ENCODE data around the gene GOLGA8K. TPM values are rescaled to one million over a fixed set of nuclear protein-coding genes. Genes with fewer than 3 reads are reported as not detected.
"Not testable (repeated sequence)": the region's sequence is repeated elsewhere in the genome, so short reads cannot be mapped to it uniquely, and the experiment has no call there.

The GOLGA8K gene, protein sequence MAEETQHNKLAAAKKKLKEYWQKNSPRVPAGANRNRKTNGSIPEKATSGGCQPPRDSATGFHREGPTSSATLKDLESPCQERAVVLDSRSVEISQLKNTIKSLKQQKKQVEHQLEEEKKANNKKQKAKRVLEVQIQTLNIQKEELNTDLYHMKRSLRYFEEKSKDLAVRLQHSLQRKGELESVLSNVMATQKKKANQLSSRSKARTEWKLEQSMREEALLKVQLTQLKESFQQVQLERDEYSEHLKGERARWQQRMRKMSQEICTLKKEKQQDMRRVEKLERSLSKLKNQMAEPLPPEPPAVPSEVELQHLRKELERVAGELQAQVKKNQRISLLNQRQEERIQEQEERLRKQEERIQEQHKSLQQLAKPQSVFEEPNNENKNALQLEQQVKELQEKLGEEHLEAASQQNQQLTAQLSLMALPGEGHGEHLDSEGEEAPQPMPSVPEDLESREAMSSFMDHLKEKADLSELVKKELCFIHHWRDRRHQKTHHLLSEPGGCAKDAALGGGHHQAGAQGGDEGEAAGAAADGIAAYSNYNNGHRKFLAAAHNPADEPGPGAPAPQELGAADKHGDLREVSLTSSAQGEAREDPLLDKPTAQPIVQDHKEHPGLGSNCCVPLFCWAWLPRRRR
- total RNA-seq = under 1 TPM in 1 of 2 donors, not detected in 1; 0.78 TPM

DNA sequence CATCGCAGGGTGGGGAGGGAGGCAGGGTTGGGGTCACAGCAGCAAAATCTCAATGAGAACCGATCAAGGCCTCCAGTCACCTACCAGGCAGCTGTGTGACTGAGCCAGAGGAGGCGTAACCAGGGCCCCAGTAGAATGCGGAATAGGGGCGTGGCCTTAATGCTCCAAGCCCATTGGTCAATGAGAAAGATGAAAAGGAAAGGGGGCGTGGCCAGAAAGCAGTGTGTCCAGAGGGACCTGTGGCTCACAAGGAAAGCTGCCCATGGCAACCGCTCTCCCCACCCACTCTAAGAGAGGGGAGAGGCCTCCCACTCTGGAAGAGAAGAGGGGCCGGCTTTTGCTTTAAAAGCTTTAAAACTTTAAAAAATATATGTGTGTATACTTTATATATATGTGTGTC is at the start of gene GOLGA8K:
Gene GOLGA8K (minus strand): TSS at position 101 of the 400 bp plus-strand sequence. CDS start 98 bp downstream, at position 3.
- WGBS, 2 donors = no CpG with 5 or more reads among the region's 8 CpGs

DNA sequence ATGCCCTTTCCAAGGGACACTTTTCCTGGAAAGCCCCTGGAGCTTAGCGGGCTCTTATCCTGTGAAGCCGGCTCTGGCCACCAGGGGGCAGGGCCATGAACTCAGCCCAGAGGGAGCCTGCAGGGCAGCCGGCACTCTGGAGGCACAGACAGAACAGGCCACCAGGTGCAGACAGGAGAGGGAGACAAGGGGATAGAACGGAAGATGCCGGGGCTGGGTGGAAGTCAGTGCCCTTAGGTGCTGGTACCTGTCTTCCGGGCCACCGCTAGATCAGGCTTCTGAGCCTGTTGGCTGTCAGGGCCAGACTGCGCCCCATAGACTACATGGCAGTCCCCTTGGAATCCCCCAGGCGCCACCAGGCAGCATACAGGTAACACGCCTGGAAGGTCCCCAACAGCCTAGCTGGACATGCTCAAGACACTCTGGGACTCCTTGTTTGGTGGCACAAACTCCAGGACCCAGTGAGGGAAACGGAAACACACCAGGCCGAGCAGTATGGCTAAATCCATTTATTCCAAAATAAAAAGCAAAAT is 37.4 kb upstream of the GOLGA8K start:
- H3K36me3 ChIP-seq (replicated peaks in 1 of 2; ENCODE audit: insufficient read depth in 1 of 2, low read depth in 2 of 2); DNase-seq; H3K9me3 ChIP-seq; H3K27me3 ChIP-seq; H3K4me3 ChIP-seq; intact Hi-C loops (cut with DNase I); H3K4me1 ChIP-seq; H3K27ac ChIP-seq: not testable (repeated sequence)
- peak; percentile 62 for ATAC-seq
- WGBS, 2 donors = 5% methylated on average over 4 of the region's 12 CpGs; no CpG with 5 or more reads in 1 of the 2 donors

More for the DNA sequence above, at the start of gene GOLGA8K:
- H3K27ac ChIP-seq; H3K4me1 ChIP-seq; H3K36me3 ChIP-seq (replicated peaks in 1 of 2; ENCODE audit: insufficient read depth in 1 of 2, low read depth in 2 of 2); DNase-seq; H3K27me3 ChIP-seq; H3K9me3 ChIP-seq; ATAC-seq; intact Hi-C loops (cut with DNase I); H3K4me3 ChIP-seq: not testable (repeated sequence)

DNA sequence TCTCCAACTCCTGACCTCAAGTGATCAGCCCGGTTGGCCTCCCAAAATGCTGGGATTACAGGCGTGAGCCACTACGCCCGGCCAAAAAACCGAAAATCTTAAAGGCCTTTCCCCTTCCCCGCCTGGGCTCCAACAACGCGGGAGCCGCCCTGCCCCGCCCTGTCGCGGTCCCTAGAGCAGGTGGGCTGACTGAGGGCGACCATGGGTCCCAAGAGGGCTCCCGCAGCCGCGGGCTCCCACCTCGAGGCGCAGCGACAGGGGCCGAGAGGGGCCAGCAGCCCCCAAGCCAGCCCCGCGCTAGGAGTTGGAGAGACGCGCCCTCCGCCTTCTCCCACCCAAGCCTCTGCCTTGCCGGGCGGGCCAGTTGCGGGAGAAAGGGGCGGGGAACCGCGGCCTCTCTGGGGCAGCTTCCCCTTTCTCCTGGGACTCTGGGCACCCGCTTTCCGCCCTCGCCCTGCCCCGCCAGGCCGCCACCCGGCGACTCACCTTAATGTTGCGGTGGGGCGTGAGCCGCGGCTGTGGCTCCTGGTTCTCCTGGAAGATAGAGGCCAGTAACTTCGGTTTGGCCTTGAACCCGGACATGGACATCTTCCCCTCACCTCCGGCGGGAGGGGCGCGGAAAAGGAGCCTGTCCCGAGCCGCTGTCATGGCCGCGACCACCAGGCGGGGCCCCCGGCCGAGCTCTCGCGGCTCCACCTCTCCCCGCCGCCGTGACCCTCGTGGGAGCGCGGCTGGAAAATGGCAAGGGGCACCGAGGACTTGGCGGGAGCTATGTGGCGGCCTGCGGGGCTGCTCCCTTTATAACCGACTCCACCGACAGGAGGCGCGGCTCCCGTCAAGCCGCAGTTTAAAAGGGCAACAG is 31.2 kb upstream of the GOLGA8K start:
- H3K9me3 ChIP-seq; H3K36me3 ChIP-seq (replicated peaks in 1 of 2; ENCODE audit: insufficient read depth in 1 of 2, low read depth in 2 of 2); H3K27me3 ChIP-seq; H3K4me3 ChIP-seq; intact Hi-C loops (cut with DNase I); H3K4me1 ChIP-seq; H3K27ac ChIP-seq; DNase-seq: not testable (repeated sequence)
- ATAC-seq = peak; percentile 74
- no CpG with 5 or more reads among the region's 73 CpGs for WGBS, 2 donors

DNA sequence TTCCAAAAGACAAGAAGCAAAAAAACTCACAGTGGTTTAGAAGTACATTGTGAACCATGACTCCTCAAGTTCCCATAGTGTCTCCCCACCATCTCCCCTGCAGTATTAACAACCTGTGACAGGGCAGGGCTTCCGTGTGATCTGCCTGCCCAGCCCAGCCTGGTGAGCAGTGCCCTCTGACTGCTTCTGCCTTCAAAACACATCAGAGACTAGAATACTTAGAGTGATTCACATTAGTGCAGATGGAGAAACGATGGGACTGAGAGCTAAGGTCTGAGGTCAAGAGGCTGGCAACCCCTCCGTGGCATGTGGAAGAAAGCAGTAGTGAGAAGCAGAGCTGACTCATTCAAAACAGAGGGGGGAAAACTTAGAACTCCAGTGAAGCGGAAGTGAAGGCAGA is 24.5 kb upstream of the GOLGA8K start:
- H3K27me3 ChIP-seq; ATAC-seq; H3K4me1 ChIP-seq; DNase-seq; H3K4me3 ChIP-seq; H3K27ac ChIP-seq; H3K9me3 ChIP-seq; intact Hi-C loops (cut with DNase I); H3K36me3 ChIP-seq (replicated peaks in 1 of 2; ENCODE audit: insufficient read depth in 1 of 2, low read depth in 2 of 2): not testable (repeated sequence)
- 30 to 50% methylated on average over 1 of the region's 4 CpGs for WGBS, 2 donors

DNA sequence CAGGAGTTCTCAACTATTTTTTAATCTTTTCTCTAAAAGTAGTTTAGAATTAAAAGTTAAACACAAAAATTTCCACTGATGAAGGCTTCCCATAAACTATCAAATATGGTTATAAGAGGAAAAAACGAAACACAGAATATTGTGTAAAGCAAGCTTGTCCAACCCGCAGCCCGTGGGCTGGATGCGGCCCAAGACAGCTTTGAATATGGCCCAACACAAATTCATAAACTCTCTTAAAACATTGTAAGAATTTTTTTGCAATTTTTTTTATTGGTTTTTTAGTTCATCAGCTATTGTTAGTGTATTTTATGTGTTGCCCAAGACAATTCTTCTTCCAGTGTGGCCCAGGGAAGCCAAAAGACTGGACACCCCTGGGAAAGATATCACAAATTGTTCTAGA is 23.4 kb upstream of the GOLGA8K start:
- H3K4me3 ChIP-seq; ATAC-seq; H3K27ac ChIP-seq; H3K36me3 ChIP-seq (replicated peaks in 1 of 2; ENCODE audit: insufficient read depth in 1 of 2, low read depth in 2 of 2); H3K27me3 ChIP-seq; H3K9me3 ChIP-seq; intact Hi-C loops (cut with DNase I); H3K4me1 ChIP-seq: not testable (repeated sequence)
- DNase-seq = peak in 1 of 4 donors; percentile 8
- 83 to 87% methylated on average over 4 of the region's 4 CpGs for WGBS, 2 donors

DNA sequence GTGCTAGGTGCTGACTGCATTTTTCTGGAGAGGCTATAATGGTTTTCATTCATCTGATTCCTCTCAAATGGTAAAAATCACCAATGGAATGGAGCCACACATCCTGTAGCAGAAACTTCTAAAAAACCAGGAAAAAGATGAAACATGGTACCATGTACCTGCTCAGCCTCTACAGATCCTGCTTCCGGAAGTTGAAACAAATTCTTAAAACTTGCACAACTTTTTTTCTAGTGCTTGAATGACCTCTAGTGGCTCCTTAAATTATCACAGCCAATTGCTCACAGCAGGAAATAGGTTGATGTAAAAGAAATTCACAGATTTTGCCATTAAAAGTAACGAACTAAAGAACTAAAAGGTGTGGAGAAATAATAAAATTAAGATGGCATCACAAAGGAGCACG is 4.8 kb upstream of the GOLGA8K start:
- intact Hi-C loops (cut with DNase I); H3K4me3 ChIP-seq; H3K36me3 ChIP-seq (replicated peaks in 1 of 2; ENCODE audit: insufficient read depth in 1 of 2, low read depth in 2 of 2); H3K4me1 ChIP-seq; H3K27ac ChIP-seq; H3K27me3 ChIP-seq; H3K9me3 ChIP-seq: not testable (repeated sequence)
- peak; percentile 33 for ATAC-seq
- 0% methylated on average over 2 of the region's 3 CpGs for WGBS, 2 donors
- peak in 1 of 4 donors; percentile 2 for DNase-seq
- TF ChIP-seq, protein P1, sequence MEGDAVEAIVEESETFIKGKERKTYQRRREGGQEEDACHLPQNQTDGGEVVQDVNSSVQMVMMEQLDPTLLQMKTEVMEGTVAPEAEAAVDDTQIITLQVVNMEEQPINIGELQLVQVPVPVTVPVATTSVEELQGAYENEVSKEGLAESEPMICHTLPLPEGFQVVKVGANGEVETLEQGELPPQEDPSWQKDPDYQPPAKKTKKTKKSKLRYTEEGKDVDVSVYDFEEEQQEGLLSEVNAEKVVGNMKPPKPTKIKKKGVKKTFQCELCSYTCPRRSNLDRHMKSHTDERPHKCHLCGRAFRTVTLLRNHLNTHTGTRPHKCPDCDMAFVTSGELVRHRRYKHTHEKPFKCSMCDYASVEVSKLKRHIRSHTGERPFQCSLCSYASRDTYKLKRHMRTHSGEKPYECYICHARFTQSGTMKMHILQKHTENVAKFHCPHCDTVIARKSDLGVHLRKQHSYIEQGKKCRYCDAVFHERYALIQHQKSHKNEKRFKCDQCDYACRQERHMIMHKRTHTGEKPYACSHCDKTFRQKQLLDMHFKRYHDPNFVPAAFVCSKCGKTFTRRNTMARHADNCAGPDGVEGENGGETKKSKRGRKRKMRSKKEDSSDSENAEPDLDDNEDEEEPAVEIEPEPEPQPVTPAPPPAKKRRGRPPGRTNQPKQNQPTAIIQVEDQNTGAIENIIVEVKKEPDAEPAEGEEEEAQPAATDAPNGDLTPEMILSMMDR (IDR thresholded peaks at IDR 0.05) = peak in 3 of 7 experiments; percentile 9 to 46 (median 21)

DNA sequence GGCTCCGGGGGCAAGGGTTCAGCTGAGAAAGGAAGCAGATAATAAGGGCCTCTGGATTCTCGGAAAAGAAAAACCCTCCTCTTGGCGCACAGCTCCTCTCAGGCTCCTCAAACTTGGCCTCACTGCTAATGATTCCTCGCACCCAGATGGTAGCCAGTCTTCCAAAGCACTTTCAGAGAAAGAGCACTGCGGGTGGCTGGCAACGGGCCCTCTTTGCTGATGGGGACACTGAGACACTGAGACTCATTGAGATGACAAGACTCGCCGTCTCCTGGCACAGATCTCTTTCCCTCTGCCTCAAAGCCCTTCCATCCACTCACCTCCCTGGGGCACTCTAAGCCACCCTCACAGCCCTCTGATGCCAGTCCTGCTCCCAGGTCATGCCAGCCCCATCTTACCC is 6.6 kb downstream of the GOLGA8K start:
- no CpG with 5 or more reads among the region's 8 CpGs for WGBS, 2 donors
- H3K9me3 ChIP-seq; H3K27ac ChIP-seq; H3K4me1 ChIP-seq; ATAC-seq; DNase-seq; H3K36me3 ChIP-seq (replicated peaks in 1 of 2; ENCODE audit: insufficient read depth in 1 of 2, low read depth in 2 of 2); H3K4me3 ChIP-seq; H3K27me3 ChIP-seq; intact Hi-C loops (cut with DNase I): not testable (repeated sequence)

Data from body of pancreas (tissue), 4 donors.